Measurements from ENCODE around the gene SDC3.
A peak's percentile ranks its signal among the peaks of the same experiment; 100 is the strongest.

Gene SDC3

DNA sequence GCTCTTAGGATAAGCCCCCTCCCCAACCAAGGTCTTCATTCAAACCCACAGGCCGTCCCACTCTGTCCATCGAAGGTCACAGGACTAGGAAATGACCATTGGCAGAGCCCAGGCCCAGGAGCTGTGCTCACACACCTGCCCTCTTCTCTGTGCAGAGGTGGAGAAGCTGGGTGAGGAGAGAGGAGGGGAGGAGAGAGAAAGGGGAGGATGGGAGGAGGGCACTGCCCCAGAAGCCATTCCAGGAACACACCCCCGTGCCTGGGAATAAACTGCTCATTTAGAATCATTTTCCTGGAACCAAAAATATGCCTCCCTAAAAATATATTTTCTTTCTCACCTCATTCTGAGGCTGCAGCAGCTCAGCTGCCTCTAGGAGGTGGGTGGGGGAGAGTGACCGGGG, 6.4 kb upstream of the SDC3 start:
- Histone ChIP-seq H3K9ac (ENCODE audit: low read length) (no peak overlapping the region), H4K91ac (ENCODE audit: low read length) (no peak overlapping the region), H2BK5ac (ENCODE audit: low read depth, low read length, poor library complexity, severe bottlenecking) (no peak overlapping the region), H3K4me3 (ENCODE audit: insufficient read depth in 1 of 2, low read depth in 1 of 2, low read length in 2 of 2) (no peak overlapping the region), H2AK5ac (ENCODE audit: low read length, severe bottlenecking) (no peak overlapping the region), H3K23ac (ENCODE audit: low read length in 2 of 2) (no peak overlapping the region), H3K4me1 (ENCODE audit: control insufficient read depth, insufficient read depth, low read depth, low read length) (peaks cover 6% of the 10 kb centered on the region), H3K4ac (ENCODE audit: low read depth in 1 of 2, low read length in 2 of 2) (no peak overlapping the region), H2AFZ (ENCODE audit: low read depth, low read length) (no peak overlapping the region), H3K14ac (ENCODE audit: low read length in 2 of 2) (no peak overlapping the region), H3K4me2 (ENCODE audit: low read length, poor library complexity, severe bottlenecking) (no peak overlapping the region), H2BK12ac (ENCODE audit: low read length in 2 of 2) (peak overlapping the region in 1 of 2 experiments; percentile 3), H3K27me3 (ENCODE audit: control insufficient read depth in 1 of 2, insufficient read depth in 1 of 2, low read length in 2 of 2) (no peaks in the 10 kb centered on the region), H4K8ac (ENCODE audit: low read length) (no peak overlapping the region), H3K9me3 (ENCODE audit: control insufficient read depth, low read length) (no peaks in the 10 kb centered on the region), H3K79me1 (replicated peaks; ENCODE audit: low read length, poor library complexity, severe bottlenecking) (no peaks in the 10 kb centered on the region), H3K18ac (ENCODE audit: low read depth in 1 of 2, low read length in 2 of 2) (no peak overlapping the region), H2BK15ac (ENCODE audit: low read depth, poor library complexity, severe bottlenecking) (no peak overlapping the region), H3K36me3 (ENCODE audit: control insufficient read depth in 1 of 2, insufficient read depth in 2 of 2, low read depth in 1 of 2, low read length in 2 of 2) (no peaks in the 10 kb centered on the region), H3K27ac (ENCODE audit: low read length, poor library complexity, severe bottlenecking) (no peak overlapping the region), H2BK120ac (ENCODE audit: low read depth, low read length) (peak overlapping the region; percentile 11)
- DNase-seq = no peak
- WGBS = 88% methylated on average over 1 of the region's 4 CpGs

DNA sequence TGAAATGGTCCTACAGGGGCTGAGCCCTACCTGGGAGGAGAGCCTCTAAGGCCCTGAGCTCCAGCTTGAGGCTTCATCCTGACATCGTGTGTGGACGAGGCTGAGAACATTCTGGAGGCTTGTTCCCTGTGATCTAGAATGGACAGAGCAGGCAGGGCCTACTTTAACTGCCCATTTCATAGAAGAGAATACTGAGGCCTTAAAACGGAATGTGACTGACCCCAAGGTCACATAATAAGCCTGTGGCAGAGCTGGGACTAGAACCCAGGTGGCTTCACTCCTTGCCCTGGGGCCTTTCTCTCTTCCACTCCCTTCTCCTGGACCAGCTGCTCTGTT, 6.0 kb upstream of the SDC3 start:
- H3K27ac ChIP-seq (ENCODE audit: low read length, poor library complexity, severe bottlenecking) = no peak overlapping the region
- H3K36me3 ChIP-seq (ENCODE audit: control insufficient read depth in 1 of 2, insufficient read depth in 2 of 2, low read depth in 1 of 2, low read length in 2 of 2) = no peaks in the 10 kb centered on the region
- peaks cover 9% of the 10 kb centered on the region for H3K4me1 ChIP-seq (ENCODE audit: control insufficient read depth, insufficient read depth, low read depth, low read length)
- H2BK5ac ChIP-seq (ENCODE audit: low read depth, low read length, poor library complexity, severe bottlenecking) = no peak overlapping the region
- no peak overlapping the region for H3K23ac ChIP-seq (ENCODE audit: low read length in 2 of 2)
- H3K9me3 ChIP-seq (ENCODE audit: control insufficient read depth, low read length) = no peaks in the 10 kb centered on the region
- no peak overlapping the region for H3K4me2 ChIP-seq (ENCODE audit: low read length, poor library complexity, severe bottlenecking)
- no peak overlapping the region for H2BK15ac ChIP-seq (ENCODE audit: low read depth, poor library complexity, severe bottlenecking)
- no peaks in the 10 kb centered on the region for H3K79me1 ChIP-seq (replicated peaks; ENCODE audit: low read length, poor library complexity, severe bottlenecking)
- no peak overlapping the region for H3K14ac ChIP-seq (ENCODE audit: low read length in 2 of 2)
- H3K4me3 ChIP-seq (ENCODE audit: insufficient read depth in 1 of 2, low read depth in 1 of 2, low read length in 2 of 2) = no peak overlapping the region
- H3K18ac ChIP-seq (ENCODE audit: low read depth in 1 of 2, low read length in 2 of 2) = no peak overlapping the region
- H3K4ac ChIP-seq (ENCODE audit: low read depth in 1 of 2, low read length in 2 of 2) = no peak overlapping the region
- peak overlapping the region; percentile 1 to 3 for H2BK12ac ChIP-seq (ENCODE audit: low read length in 2 of 2)
- 97% methylated on average over 3 of the region's 3 CpGs for WGBS
- H4K8ac ChIP-seq (ENCODE audit: low read length) = no peak overlapping the region
- H4K91ac ChIP-seq (ENCODE audit: low read length) = no peak overlapping the region
- H3K27me3 ChIP-seq (ENCODE audit: control insufficient read depth in 1 of 2, insufficient read depth in 1 of 2, low read length in 2 of 2) = peaks cover 0 to 2% of the 10 kb centered on the region in 2 experiments
- no peak overlapping the region for H2BK120ac ChIP-seq (ENCODE audit: low read depth, low read length)
- H2AK5ac ChIP-seq (ENCODE audit: low read length, severe bottlenecking) = no peak overlapping the region
- no peak for DNase-seq
- H2AFZ ChIP-seq (ENCODE audit: low read depth, low read length) = no peak overlapping the region
- H3K9ac ChIP-seq (ENCODE audit: low read length) = no peak overlapping the region

GRCh38 chr1:30912913-30913652, 4.5 kb upstream of the SDC3 start:
- H2BK15ac ChIP-seq (ENCODE audit: low read depth, poor library complexity, severe bottlenecking) = peak overlapping the region; percentile 84
- no peak overlapping the region for H2AFZ ChIP-seq (ENCODE audit: low read depth, low read length)
- peak overlapping the region; percentile 95 for H4K91ac ChIP-seq (ENCODE audit: low read length)
- peaks cover 13% of the 10 kb centered on the region for H3K4me1 ChIP-seq (ENCODE audit: control insufficient read depth, insufficient read depth, low read depth, low read length)
- DNase-seq = peak; percentile 67
- H2BK12ac ChIP-seq (ENCODE audit: low read length in 2 of 2) = peak overlapping the region; percentile 62 to 75
- H3K4ac ChIP-seq (ENCODE audit: low read depth in 1 of 2, low read length in 2 of 2) = peak overlapping the region; percentile 67 to 84
- no peaks in the 10 kb centered on the region for H3K36me3 ChIP-seq (ENCODE audit: control insufficient read depth in 1 of 2, insufficient read depth in 2 of 2, low read depth in 1 of 2, low read length in 2 of 2)
- peak overlapping the region; percentile 81 to 93 for H3K18ac ChIP-seq (ENCODE audit: low read depth in 1 of 2, low read length in 2 of 2)
- H3K9me3 ChIP-seq (ENCODE audit: control insufficient read depth, low read length) = no peaks in the 10 kb centered on the region
- H2BK5ac ChIP-seq (ENCODE audit: low read depth, low read length, poor library complexity, severe bottlenecking) = no peak overlapping the region
- H3K27ac ChIP-seq (ENCODE audit: low read length, poor library complexity, severe bottlenecking) = no peak overlapping the region
- WGBS = 69% methylated on average over 10 of the region's 10 CpGs
- H3K4me3 ChIP-seq (ENCODE audit: insufficient read depth in 1 of 2, low read depth in 1 of 2, low read length in 2 of 2) = no peak overlapping the region
- H3K27me3 ChIP-seq (ENCODE audit: control insufficient read depth in 1 of 2, insufficient read depth in 1 of 2, low read length in 2 of 2) = peaks cover 0 to 6% of the 10 kb centered on the region in 2 experiments
- no peak overlapping the region for H3K4me2 ChIP-seq (ENCODE audit: low read length, poor library complexity, severe bottlenecking)
- H3K79me1 ChIP-seq (replicated peaks; ENCODE audit: low read length, poor library complexity, severe bottlenecking) = no peaks in the 10 kb centered on the region
- H3K9ac ChIP-seq (ENCODE audit: low read length) = no peak overlapping the region
- peak overlapping the region; percentile 65 for H2BK120ac ChIP-seq (ENCODE audit: low read depth, low read length)
- no peak overlapping the region for H3K14ac ChIP-seq (ENCODE audit: low read length in 2 of 2)
- no peak overlapping the region for H2AK5ac ChIP-seq (ENCODE audit: low read length, severe bottlenecking)
- no peak overlapping the region for H3K23ac ChIP-seq (ENCODE audit: low read length in 2 of 2)
- peak overlapping the region; percentile 93 for H4K8ac ChIP-seq (ENCODE audit: low read length)

- no peak overlapping the region for H3K23ac ChIP-seq (ENCODE audit: low read length in 2 of 2)
- 83% methylated on average over 6 of the region's 6 CpGs for WGBS
- peak overlapping the region in 1 of 2 experiments; percentile 84 for H3K4ac ChIP-seq (ENCODE audit: low read depth in 1 of 2, low read length in 2 of 2)
- H4K8ac ChIP-seq (ENCODE audit: low read length) = peak overlapping the region; percentile 66
- peak overlapping the region; percentile 18 to 50 for H2BK12ac ChIP-seq (ENCODE audit: low read length in 2 of 2)
- no peak for DNase-seq
- peak overlapping the region; percentile 53 for H4K91ac ChIP-seq (ENCODE audit: low read length)
- H2BK5ac ChIP-seq (ENCODE audit: low read depth, low read length, poor library complexity, severe bottlenecking) = no peak overlapping the region
- no peak overlapping the region for H3K27ac ChIP-seq (ENCODE audit: low read length, poor library complexity, severe bottlenecking)
- H3K14ac ChIP-seq (ENCODE audit: low read length in 2 of 2) = no peak overlapping the region
- H3K18ac ChIP-seq (ENCODE audit: low read depth in 1 of 2, low read length in 2 of 2) = peak overlapping the region; percentile 16 to 25
- H3K36me3 ChIP-seq (ENCODE audit: control insufficient read depth in 1 of 2, insufficient read depth in 2 of 2, low read depth in 1 of 2, low read length in 2 of 2) = no peaks in the 10 kb centered on the region
- H3K9ac ChIP-seq (ENCODE audit: low read length) = no peak overlapping the region
- H2AFZ ChIP-seq (ENCODE audit: low read depth, low read length) = no peak overlapping the region
- H2BK15ac ChIP-seq (ENCODE audit: low read depth, poor library complexity, severe bottlenecking) = no peak overlapping the region
- peaks cover 21% of the 10 kb centered on the region for H3K4me1 ChIP-seq (ENCODE audit: control insufficient read depth, insufficient read depth, low read depth, low read length)
- no peak overlapping the region for H2AK5ac ChIP-seq (ENCODE audit: low read length, severe bottlenecking)
- peaks cover 0 to 6% of the 10 kb centered on the region in 2 experiments for H3K27me3 ChIP-seq (ENCODE audit: control insufficient read depth in 1 of 2, insufficient read depth in 1 of 2, low read length in 2 of 2)
- peaks cover 3% of the 10 kb centered on the region for H3K79me1 ChIP-seq (replicated peaks; ENCODE audit: low read length, poor library complexity, severe bottlenecking)
- H3K4me2 ChIP-seq (ENCODE audit: low read length, poor library complexity, severe bottlenecking) = no peak overlapping the region
- no peak overlapping the region for H2BK120ac ChIP-seq (ENCODE audit: low read depth, low read length)
- H3K9me3 ChIP-seq (ENCODE audit: control insufficient read depth, low read length) = no peaks in the 10 kb centered on the region
- no peak overlapping the region for H3K4me3 ChIP-seq (ENCODE audit: insufficient read depth in 1 of 2, low read depth in 1 of 2, low read length in 2 of 2)
Measured at GRCh38 chr1:30912224-30912623, 3.7 kb upstream of the SDC3 start.

Data from mesenchymal stem cell (in vitro differentiated cells and primary cell).